ENCODE results near the gene PRSS27.

The PRSS27 gene

DNA sequence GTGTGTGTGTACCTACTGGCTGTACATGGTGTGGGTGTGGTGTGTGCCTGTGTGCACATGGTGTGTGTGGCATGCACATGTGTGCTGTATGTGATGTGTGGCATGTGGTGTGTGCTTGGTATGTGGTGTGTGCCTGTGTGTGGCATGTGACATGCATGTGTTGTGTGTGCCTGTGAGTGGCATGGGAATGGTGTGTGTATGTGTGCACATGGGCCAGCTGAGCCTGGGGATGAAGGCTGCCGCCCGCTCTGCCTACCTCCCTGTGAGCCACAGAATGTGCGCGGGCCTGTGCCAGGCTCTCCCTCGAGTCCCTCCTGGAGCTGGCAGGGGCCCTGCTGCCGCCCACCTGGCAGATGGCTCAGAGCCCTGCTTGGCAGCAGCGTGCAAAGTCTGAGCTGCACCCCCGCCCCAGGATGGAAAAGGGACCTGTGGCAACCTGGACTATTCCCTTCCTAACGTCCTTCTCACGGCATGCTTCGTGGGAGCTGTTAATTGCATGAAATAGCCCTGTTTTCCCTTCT, 9.3 kb downstream of the PRSS27 start:
- Histone ChIP-seq H3K4me1 (ENCODE audit: control insufficient read depth in 2 of 2, insufficient read depth in 1 of 2, low read depth in 1 of 2, low read length in 2 of 2) (no peaks in the 10 kb centered on the region), H3K4me3 (ENCODE audit: low read length in 2 of 2) (peak overlapping the region in 1 of 2 donors; percentile 46), H2BK120ac (ENCODE audit: low read depth, low read length) (no peak overlapping the region), H3K4ac (ENCODE audit: low read length) (no peak overlapping the region), H2BK12ac (ENCODE audit: low read length) (peak overlapping the region; percentile 84), H4K8ac (ENCODE audit: low read depth, low read length) (no peak overlapping the region), H3K4me2 (ENCODE audit: insufficient read depth, low read length, poor library complexity, severe bottlenecking) (no peak overlapping the region), H3K27ac (replicated peaks; ENCODE audit: low read length) (no peak overlapping the region), H4K91ac (ENCODE audit: low read depth, low read length, poor library complexity) (no peak overlapping the region), H3K27me3 (ENCODE audit: control insufficient read depth in 3 of 3, insufficient read depth in 3 of 3, low read depth in 1 of 3, low read length in 3 of 3) (no peaks in the 10 kb centered on the region), H2AK5ac (ENCODE audit: low read depth, low read length) (peak overlapping the region; percentile 61), H3K14ac (ENCODE audit: low read length) (no peak overlapping the region), H3K23ac (ENCODE audit: low read depth, low read length, poor library complexity) (peak overlapping the region; percentile 80), H3K36me3 (replicated peaks in 1 of 2; ENCODE audit: control insufficient read depth in 2 of 2, insufficient read depth in 2 of 2, low read length in 2 of 2) (peaks cover 8 to 21% of the 10 kb centered on the region in 2 donors), H3K9me3 (replicated peaks in 1 of 2; ENCODE audit: control insufficient read depth in 2 of 2, insufficient read depth in 1 of 2, low read depth in 1 of 2, low read length in 2 of 2) (no peaks in the 10 kb centered on the region), H3K9ac (ENCODE audit: low read depth, low read length, poor library complexity) (peak overlapping the region; percentile 60), H3K79me1 (ENCODE audit: low read depth, low read length) (peaks cover 7% of the 10 kb centered on the region), H2BK5ac (ENCODE audit: low read length) (no peak overlapping the region), H2BK15ac (ENCODE audit: low read length) (no peak overlapping the region), H2AFZ (ENCODE audit: low read length) (no peak overlapping the region), H3K18ac (ENCODE audit: low read length) (no peak overlapping the region)
- WGBS, 2 donors (ENCODE audit: extremely low coverage in 2 of 2, insufficient read length in 2 of 2, insufficient replicate concordance in 1 of 2), result no CpG with 5 or more reads among the region's 11 CpGs
- DNase-seq (ENCODE audit: low spot score), result no peak

GRCh38 chr16:2710021-2710710, 9.9 kb downstream of the PRSS27 start:
- peak overlapping the region; percentile 60 for H3K9ac ChIP-seq (ENCODE audit: low read depth, low read length, poor library complexity)
- H3K4ac ChIP-seq (ENCODE audit: low read length), result no peak overlapping the region
- no peak overlapping the region for H2AK5ac ChIP-seq (ENCODE audit: low read depth, low read length)
- WGBS, 2 donors (ENCODE audit: extremely low coverage in 2 of 2, insufficient read length in 2 of 2, insufficient replicate concordance in 1 of 2), result no CpG with 5 or more reads among the region's 20 CpGs
- H4K8ac ChIP-seq (ENCODE audit: low read depth, low read length), result no peak overlapping the region
- H2BK120ac ChIP-seq (ENCODE audit: low read depth, low read length), result no peak overlapping the region
- H3K4me2 ChIP-seq (ENCODE audit: insufficient read depth, low read length, poor library complexity, severe bottlenecking), result no peak overlapping the region
- no peak overlapping the region for H2BK15ac ChIP-seq (ENCODE audit: low read length)
- no peak overlapping the region for H2AFZ ChIP-seq (ENCODE audit: low read length)
- H3K27ac ChIP-seq (replicated peaks; ENCODE audit: low read length), result no peak overlapping the region
- H3K14ac ChIP-seq (ENCODE audit: low read length), result peak overlapping the region; percentile 38
- H4K91ac ChIP-seq (ENCODE audit: low read depth, low read length, poor library complexity), result no peak overlapping the region
- no peak overlapping the region for H3K4me3 ChIP-seq (ENCODE audit: low read length in 2 of 2)
- no peak overlapping the region for H2BK5ac ChIP-seq (ENCODE audit: low read length)
- H3K23ac ChIP-seq (ENCODE audit: low read depth, low read length, poor library complexity), result peak overlapping the region; percentile 80
- no peak overlapping the region for H2BK12ac ChIP-seq (ENCODE audit: low read length)
- no peaks in the 10 kb centered on the region for H3K4me1 ChIP-seq (ENCODE audit: control insufficient read depth in 2 of 2, insufficient read depth in 1 of 2, low read depth in 1 of 2, low read length in 2 of 2)
- H3K18ac ChIP-seq (ENCODE audit: low read length), result no peak overlapping the region
- peaks cover 8 to 27% of the 10 kb centered on the region in 2 donors for H3K36me3 ChIP-seq (replicated peaks in 1 of 2; ENCODE audit: control insufficient read depth in 2 of 2, insufficient read depth in 2 of 2, low read length in 2 of 2)
- no peaks in the 10 kb centered on the region for H3K27me3 ChIP-seq (ENCODE audit: control insufficient read depth in 3 of 3, insufficient read depth in 3 of 3, low read depth in 1 of 3, low read length in 3 of 3)
- H3K9me3 ChIP-seq (replicated peaks in 1 of 2; ENCODE audit: control insufficient read depth in 2 of 2, insufficient read depth in 1 of 2, low read depth in 1 of 2, low read length in 2 of 2), result no peaks in the 10 kb centered on the region
- no peak for DNase-seq (ENCODE audit: low spot score)
- H3K79me1 ChIP-seq (ENCODE audit: low read depth, low read length), result peaks cover 8% of the 10 kb centered on the region

DNA sequence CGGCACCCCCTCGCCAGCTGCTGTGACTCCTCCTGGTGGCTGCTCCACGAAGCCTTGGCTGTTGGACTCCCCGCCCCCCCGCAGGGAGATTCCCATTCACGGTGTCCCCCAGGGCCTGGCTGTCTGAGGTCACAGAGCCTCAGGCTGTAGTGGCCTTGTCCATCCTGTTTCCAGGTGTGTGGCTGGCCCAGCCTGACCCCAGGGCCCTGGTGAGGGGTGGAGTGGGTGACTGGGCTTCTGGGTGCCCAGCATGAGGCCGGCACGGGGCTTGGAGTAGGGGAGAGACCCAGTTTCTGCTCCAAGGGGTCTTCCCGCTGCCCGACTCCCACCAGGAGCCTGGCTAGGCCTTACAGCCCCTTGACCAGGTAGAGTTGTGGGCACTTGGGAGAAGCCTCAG, 10.4 kb downstream of the PRSS27 start:
- H2BK15ac ChIP-seq (ENCODE audit: low read length), result no peak overlapping the region
- no peak overlapping the region for H3K9ac ChIP-seq (ENCODE audit: low read depth, low read length, poor library complexity)
- H3K4me2 ChIP-seq (ENCODE audit: insufficient read depth, low read length, poor library complexity, severe bottlenecking), result no peak overlapping the region
- no peak overlapping the region for H2AK5ac ChIP-seq (ENCODE audit: low read depth, low read length)
- no peak for DNase-seq (ENCODE audit: low spot score)
- no peak overlapping the region for H2BK5ac ChIP-seq (ENCODE audit: low read length)
- H2BK120ac ChIP-seq (ENCODE audit: low read depth, low read length), result no peak overlapping the region
- no peak overlapping the region for H3K4me3 ChIP-seq (ENCODE audit: low read length in 2 of 2)
- no peaks in the 10 kb centered on the region for H3K27me3 ChIP-seq (ENCODE audit: control insufficient read depth in 3 of 3, insufficient read depth in 3 of 3, low read depth in 1 of 3, low read length in 3 of 3)
- H3K9me3 ChIP-seq (replicated peaks in 1 of 2; ENCODE audit: control insufficient read depth in 2 of 2, insufficient read depth in 1 of 2, low read depth in 1 of 2, low read length in 2 of 2), result no peaks in the 10 kb centered on the region
- H2BK12ac ChIP-seq (ENCODE audit: low read length), result no peak overlapping the region
- peaks cover 8 to 29% of the 10 kb centered on the region in 2 donors for H3K36me3 ChIP-seq (replicated peaks in 1 of 2; ENCODE audit: control insufficient read depth in 2 of 2, insufficient read depth in 2 of 2, low read length in 2 of 2)
- no CpG with 5 or more reads among the region's 10 CpGs for WGBS, 2 donors (ENCODE audit: extremely low coverage in 2 of 2, insufficient read length in 2 of 2, insufficient replicate concordance in 1 of 2)
- H4K8ac ChIP-seq (ENCODE audit: low read depth, low read length), result no peak overlapping the region
- no peak overlapping the region for H3K14ac ChIP-seq (ENCODE audit: low read length)
- no peak overlapping the region for H3K27ac ChIP-seq (replicated peaks; ENCODE audit: low read length)
- H3K79me1 ChIP-seq (ENCODE audit: low read depth, low read length), result peaks cover 9% of the 10 kb centered on the region
- no peak overlapping the region for H3K4ac ChIP-seq (ENCODE audit: low read length)
- no peaks in the 10 kb centered on the region for H3K4me1 ChIP-seq (ENCODE audit: control insufficient read depth in 2 of 2, insufficient read depth in 1 of 2, low read depth in 1 of 2, low read length in 2 of 2)
- no peak overlapping the region for H4K91ac ChIP-seq (ENCODE audit: low read depth, low read length, poor library complexity)
- H3K18ac ChIP-seq (ENCODE audit: low read length), result no peak overlapping the region
- H3K23ac ChIP-seq (ENCODE audit: low read depth, low read length, poor library complexity), result no peak overlapping the region
- no peak overlapping the region for H2AFZ ChIP-seq (ENCODE audit: low read length)

- H3K23ac ChIP-seq (ENCODE audit: low read depth, low read length, poor library complexity), result no peak overlapping the region
- H2AK5ac ChIP-seq (ENCODE audit: low read depth, low read length), result no peak overlapping the region
- H3K9ac ChIP-seq (ENCODE audit: low read depth, low read length, poor library complexity), result no peak overlapping the region
- WGBS, 2 donors (ENCODE audit: extremely low coverage in 2 of 2, insufficient read length in 2 of 2, insufficient replicate concordance in 1 of 2), result no CpG with 5 or more reads among the region's 22 CpGs
- H2AFZ ChIP-seq (ENCODE audit: low read length), result no peak overlapping the region
- H3K4ac ChIP-seq (ENCODE audit: low read length), result no peak overlapping the region
- no peak overlapping the region for H3K4me2 ChIP-seq (ENCODE audit: insufficient read depth, low read length, poor library complexity, severe bottlenecking)
- no peak overlapping the region for H3K27ac ChIP-seq (replicated peaks; ENCODE audit: low read length)
- no peak overlapping the region for H2BK5ac ChIP-seq (ENCODE audit: low read length)
- H3K14ac ChIP-seq (ENCODE audit: low read length), result no peak overlapping the region
- no peaks in the 10 kb centered on the region for H3K27me3 ChIP-seq (ENCODE audit: control insufficient read depth in 3 of 3, insufficient read depth in 3 of 3, low read depth in 1 of 3, low read length in 3 of 3)
- H3K36me3 ChIP-seq (replicated peaks in 1 of 2; ENCODE audit: control insufficient read depth in 2 of 2, insufficient read depth in 2 of 2, low read length in 2 of 2), result peaks cover 8 to 29% of the 10 kb centered on the region in 2 donors
- H2BK120ac ChIP-seq (ENCODE audit: low read depth, low read length), result no peak overlapping the region
- H3K79me1 ChIP-seq (ENCODE audit: low read depth, low read length), result peaks cover 10% of the 10 kb centered on the region
- no peaks in the 10 kb centered on the region for H3K9me3 ChIP-seq (replicated peaks in 1 of 2; ENCODE audit: control insufficient read depth in 2 of 2, insufficient read depth in 1 of 2, low read depth in 1 of 2, low read length in 2 of 2)
- no peak overlapping the region for H4K91ac ChIP-seq (ENCODE audit: low read depth, low read length, poor library complexity)
- no peak overlapping the region for H2BK15ac ChIP-seq (ENCODE audit: low read length)
- DNase-seq (ENCODE audit: low spot score), result no peak
- no peak overlapping the region for H3K18ac ChIP-seq (ENCODE audit: low read length)
- H3K4me3 ChIP-seq (ENCODE audit: low read length in 2 of 2), result no peak overlapping the region
- no peak overlapping the region for H2BK12ac ChIP-seq (ENCODE audit: low read length)
- H3K4me1 ChIP-seq (ENCODE audit: control insufficient read depth in 2 of 2, insufficient read depth in 1 of 2, low read depth in 1 of 2, low read length in 2 of 2), result no peaks in the 10 kb centered on the region
- no peak overlapping the region for H4K8ac ChIP-seq (ENCODE audit: low read depth, low read length)
Observed at GRCh38 chr16:2708955-2709587, 11.0 kb downstream of the PRSS27 start.
